PC-9 (cell line): ENCODE results near the gene PHF3. TPM values are rescaled to one million over a fixed set of nuclear protein-coding genes. Genes with fewer than 3 reads are reported as not detected.
"Not testable (repeated sequence)": the region's sequence is repeated elsewhere in the genome, so short reads cannot be mapped to it uniquely, and the experiment has no call there.

Source experiments
- BruUV-seq: library from RNA; stranded (reverse); fragments of 400-500 nt; replicated peaks from 2 replicates; lab custom pipeline; 2021; lab: Mats Ljungman, UMichigan
- CTCF ChIA-PET: fragments of 300-600 bp; sonication (Branson Sonifier 250); formaldehyde crosslinking; loops from one replicate; lab custom pipeline; 2022; ENCODE audit warnings: antibody characterized with exemption; lab: Charles Lee
- POLR2A ChIA-PET: fragments of 300-600 bp; sonication (Branson Sonifier 250); formaldehyde crosslinking; loops from one replicate; lab custom pipeline; 2022; ENCODE audit warnings: antibody characterized with exemption; ENCODE audit not compliant: unreplicated experiment; lab: Charles Lee
- DNase-seq, 2 experiments: peaks; one replicate each; pipeline versions ENCODE4 v3.0.0 to v3.0.0-alpha.2; 2015 to 2022; ENCODE audit warnings: mixed read lengths in 1 of 2
- H2AFZ ChIP-seq: fragments of 200-600 bp; sonication (generic); 2 replicates; pipeline ENCODE4 v1.8.1; 2017; ENCODE audit warnings: antibody characterized with exemption
- H3F3A ChIP-seq: fragments of 200-600 bp; sonication (generic); 2 replicates; pipeline ENCODE4 v1.8.1; 2017; ENCODE audit warnings: antibody characterized with exemption, mild to moderate bottlenecking, low read depth; ENCODE audit not compliant: insufficient read depth
- H3K27ac ChIP-seq: fragments of 200-600 bp; sonication (generic); 2 replicates; pipeline ENCODE4 v1.6.1; 2016; ENCODE audit warnings: mixed run types
- H3K27me3 ChIP-seq: fragments of 200-600 bp; sonication (generic); 2 replicates; pipeline ENCODE4 v1.6.1; 2016; ENCODE audit warnings: low read depth, mixed run types; ENCODE audit not compliant: insufficient read depth
- H3K36me3 ChIP-seq: fragments of 200-600 bp; sonication (generic); 2 replicates; pipeline ENCODE4 v1.6.1; 2016; ENCODE audit warnings: low read depth, mixed run types
- H3K4me1 ChIP-seq: fragments of 200-600 bp; sonication (generic); replicated peaks from 2 replicates; pipeline ENCODE4 v1.6.1; 2016; ENCODE audit warnings: mixed run types; ENCODE audit not compliant: insufficient read depth
- H3K4me2 ChIP-seq: fragments of 200-600 bp; sonication (generic); 2 replicates; pipeline ENCODE4 v1.6.1; 2017; ENCODE audit warnings: mixed run types
- H3K4me3 ChIP-seq: fragments of 200-600 bp; sonication (generic); 2 replicates; pipeline ENCODE4 v1.6.1; 2016; ENCODE audit warnings: mixed run types
- H3K79me2 ChIP-seq: fragments of 200-600 bp; sonication (generic); 2 replicates; pipeline ENCODE4 v1.6.1; 2017; ENCODE audit warnings: low read depth, mixed run types
- H3K9me2 ChIP-seq: fragments of 200-600 bp; sonication (generic); 2 replicates; pipeline ENCODE4 v1.8.1; 2017; ENCODE audit warnings: mild to moderate bottlenecking; ENCODE audit not compliant: insufficient read depth
- H3K9me3 ChIP-seq: fragments of 200-600 bp; sonication (generic); 2 replicates; pipeline ENCODE4 v1.8.1; 2016; ENCODE audit warnings: low read depth; ENCODE audit not compliant: insufficient read depth
- H4K20me1 ChIP-seq: fragments of 200-600 bp; sonication (generic); 2 replicates; pipeline ENCODE4 v1.8.1; 2017; ENCODE audit not compliant: insufficient read depth
- EZH2 ChIP-seq: fragments of 200-600 bp; sonication (generic); IDR thresholded peaks from 2 replicates; pipeline ENCODE4 v1.8.0; 2017; ENCODE audit warnings: antibody characterized with exemption, low read depth
- intact Hi-C: fragments of 100-400 bp; cut with micrococcal nuclease; formaldehyde crosslinking; loops from one replicate; pipeline ENCODE4 v1.10.0; 2022; ENCODE audit not compliant: unreplicated experiment
- total RNA-seq: library from RNA; stranded (reverse); gene quantifications from 2 replicates; pipeline ENCODE4 v1.2.3, GENCODE V29; 2021
- TF ChIP-seq, protein P1 (sequence below): fragments of 200-600 bp; sonication (generic); conservative IDR thresholded peaks from 2 replicates; pipeline ENCODE4 v1.6.1; 2017; ENCODE audit warnings: mixed run types, antibody characterized with exemption, mild to moderate bottlenecking, moderate library complexity

The PHF3 gene
- total RNA-seq, 1 experiment from 2014 or later = 67.1 TPM

DNA sequence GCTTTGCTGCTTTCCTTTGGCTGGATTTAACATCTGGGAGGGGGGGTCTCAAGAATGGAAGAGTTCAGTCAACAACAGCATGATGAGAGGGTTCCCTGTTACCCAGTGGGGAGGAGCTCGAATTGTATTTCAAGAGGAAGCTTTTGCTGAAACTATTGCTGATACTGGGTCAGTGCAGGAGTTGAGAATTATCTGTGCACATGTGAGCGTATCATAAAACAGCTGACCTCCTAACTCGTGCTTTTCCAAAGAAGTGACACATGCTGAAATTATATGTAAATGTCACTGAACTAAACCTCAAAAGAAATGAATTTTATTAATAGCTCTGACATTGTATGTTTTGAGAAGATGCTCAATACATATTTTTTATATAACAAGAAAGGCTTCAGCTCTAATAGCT is 96.3 kb downstream of the PHF3 start:
- ChIA-PET CTCF (no interaction called here), POLR2A (interaction anchor here (0.6 kb wide), 1 partner anchor 17 kb away, joined by 3 read pairs; no protein-coding TSS in a partner anchor)
- H3K36me3 ChIP-seq = no peaks in the 10 kb centered on the region
- peaks cover 8% of the 10 kb centered on the region; the same call in 1 of the 2 replicates for H3K9me3 ChIP-seq
- H3K9me2 ChIP-seq = no peaks in the 10 kb centered on the region
- H4K20me1 ChIP-seq = peaks cover 5% of the 10 kb centered on the region; the same call in 1 of the 2 replicates
- no peak overlapping the region for H3K4me3 ChIP-seq
- peaks cover 19% of the 10 kb centered on the region for H3K4me1 ChIP-seq
- no peaks in the 10 kb centered on the region for H3K79me2 ChIP-seq
- peaks cover 11% of the 10 kb centered on the region; the same call in 1 of the 2 replicates for H3F3A ChIP-seq
- H3K27ac ChIP-seq = peak overlapping the region; percentile 15; the same call in 1 of the 2 replicates
- no TSS peak for BruUV-seq
- H2AFZ ChIP-seq = no peak overlapping the region
- TF ChIP-seq EZH2 = no peak
- TF ChIP-seq, protein P1, sequence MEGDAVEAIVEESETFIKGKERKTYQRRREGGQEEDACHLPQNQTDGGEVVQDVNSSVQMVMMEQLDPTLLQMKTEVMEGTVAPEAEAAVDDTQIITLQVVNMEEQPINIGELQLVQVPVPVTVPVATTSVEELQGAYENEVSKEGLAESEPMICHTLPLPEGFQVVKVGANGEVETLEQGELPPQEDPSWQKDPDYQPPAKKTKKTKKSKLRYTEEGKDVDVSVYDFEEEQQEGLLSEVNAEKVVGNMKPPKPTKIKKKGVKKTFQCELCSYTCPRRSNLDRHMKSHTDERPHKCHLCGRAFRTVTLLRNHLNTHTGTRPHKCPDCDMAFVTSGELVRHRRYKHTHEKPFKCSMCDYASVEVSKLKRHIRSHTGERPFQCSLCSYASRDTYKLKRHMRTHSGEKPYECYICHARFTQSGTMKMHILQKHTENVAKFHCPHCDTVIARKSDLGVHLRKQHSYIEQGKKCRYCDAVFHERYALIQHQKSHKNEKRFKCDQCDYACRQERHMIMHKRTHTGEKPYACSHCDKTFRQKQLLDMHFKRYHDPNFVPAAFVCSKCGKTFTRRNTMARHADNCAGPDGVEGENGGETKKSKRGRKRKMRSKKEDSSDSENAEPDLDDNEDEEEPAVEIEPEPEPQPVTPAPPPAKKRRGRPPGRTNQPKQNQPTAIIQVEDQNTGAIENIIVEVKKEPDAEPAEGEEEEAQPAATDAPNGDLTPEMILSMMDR = no peak
- DNase-seq = no peak
- no peaks in the 10 kb centered on the region for H3K27me3 ChIP-seq
- peak overlapping the region; percentile 24; the same call in 1 of the 2 replicates for H3K4me2 ChIP-seq
- intact Hi-C loops = no loop called here

DNA sequence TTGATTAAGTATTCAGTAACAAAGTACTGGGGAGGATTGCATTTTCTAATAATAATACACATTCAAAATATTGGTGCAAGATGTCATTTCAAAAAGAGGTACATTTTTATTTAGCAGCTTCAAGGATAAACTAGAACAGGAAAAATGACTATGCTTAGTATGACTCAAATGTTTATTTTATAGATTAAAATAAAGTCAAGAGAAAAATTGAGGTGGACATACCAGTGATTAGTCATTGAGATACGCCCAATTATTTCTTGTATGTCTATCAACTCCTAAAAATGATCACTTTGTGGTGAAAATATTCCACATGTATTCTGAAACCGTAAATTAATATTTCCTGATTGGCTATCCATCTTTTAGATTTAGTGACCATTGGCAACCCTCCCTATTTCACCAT is 96.7 kb downstream of the PHF3 start:
- no TSS peak for BruUV-seq
- intact Hi-C loops = no loop called here
- Histone ChIP-seq H3K4me1 (peaks cover 19% of the 10 kb centered on the region), H4K20me1 (peaks cover 4% of the 10 kb centered on the region; the same call in 1 of the 2 replicates), H3K9me3 (peaks cover 8% of the 10 kb centered on the region; the same call in 1 of the 2 replicates), H3K79me2 (no peaks in the 10 kb centered on the region), H2AFZ (no peak overlapping the region), H3F3A (peaks cover 11% of the 10 kb centered on the region; the same call in 1 of the 2 replicates), H3K27ac (peak overlapping the region; percentile 15; the same call in 1 of the 2 replicates), H3K4me2 (0 out of 2 replicates have a peak overlapping the region, but pooled peaks have one; percentile 24), H3K36me3 (no peaks in the 10 kb centered on the region), H3K4me3 (no peak overlapping the region), H3K9me2 (no peaks in the 10 kb centered on the region), H3K27me3 (no peaks in the 10 kb centered on the region)
- ChIA-PET CTCF (no interaction called here), POLR2A (interaction anchor here (0.6 kb wide), 1 partner anchor 17 kb away, joined by 3 read pairs; no protein-coding TSS in a partner anchor)
- no peak for TF ChIP-seq EZH2
- TF ChIP-seq, protein P1 = no peak
- DNase-seq = peak in 1 of 2 experiments; percentile 70

DNA sequence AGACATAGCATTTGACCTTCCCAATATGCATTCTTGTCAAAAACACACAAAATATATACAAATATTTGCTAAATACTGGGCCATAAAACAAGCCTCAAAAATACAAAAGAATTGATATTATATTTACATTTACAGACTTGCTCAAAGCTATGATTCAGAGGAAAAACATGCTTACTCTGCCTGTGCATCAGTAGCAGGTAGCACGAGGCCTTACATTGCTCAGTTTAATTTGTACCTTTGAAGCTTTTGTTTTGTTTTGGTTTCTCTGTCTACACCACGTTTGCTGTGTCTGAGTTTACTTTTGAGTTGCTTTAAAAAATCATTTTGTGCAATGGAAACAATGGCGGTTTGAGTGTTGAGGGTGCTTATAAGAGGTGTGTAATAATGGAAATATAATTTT is 99.3 kb downstream of the PHF3 start:
- ChIA-PET CTCF (no interaction called here), POLR2A (interaction anchor here (0.6 kb wide), 1 partner anchor 18 kb away, joined by 3 read pairs; no protein-coding TSS in a partner anchor)
- intact Hi-C loops = no loop called here
- Histone ChIP-seq H3K9me3 (peaks cover 8% of the 10 kb centered on the region; the same call in 1 of the 2 replicates), H3K9me2 (no peaks in the 10 kb centered on the region), H4K20me1 (peaks cover 4% of the 10 kb centered on the region; the same call in 1 of the 2 replicates), H3K79me2 (no peaks in the 10 kb centered on the region), H3K4me2 (no peak overlapping the region), H3K4me3 (no peak overlapping the region), H3K36me3 (no peaks in the 10 kb centered on the region), H3K4me1 (peaks cover 20% of the 10 kb centered on the region), H3K27me3 (no peaks in the 10 kb centered on the region), H3K27ac (no peak overlapping the region), H3F3A (peaks cover 13% of the 10 kb centered on the region; the same call in 1 of the 2 replicates), H2AFZ (no peak overlapping the region)
- BruUV-seq = no TSS peak
- TF ChIP-seq, protein P1 = no peak
- DNase-seq = no peak

DNA sequence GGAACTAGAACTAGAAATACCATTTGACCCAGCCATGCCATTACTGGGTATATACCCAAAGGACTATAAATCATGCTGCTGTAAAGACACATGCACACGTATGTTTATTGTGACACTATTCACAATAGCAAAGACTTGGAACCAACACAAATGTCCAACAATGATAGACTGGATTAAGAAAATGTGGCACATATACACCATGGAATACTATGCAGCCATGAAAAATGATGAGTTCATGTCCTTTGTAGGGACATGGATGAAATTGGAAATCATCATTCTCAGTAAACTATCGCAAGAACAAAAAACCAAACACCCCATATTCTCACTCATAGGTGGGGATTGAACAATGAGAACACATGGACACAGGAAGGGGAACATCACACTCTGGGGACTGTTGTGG is 102.6 kb downstream of the PHF3 start:
- Histone ChIP-seq H3K4me1 (peaks cover 27% of the 10 kb centered on the region), H3F3A (peaks cover 15% of the 10 kb centered on the region)
- DNase-seq, H3K4me3 ChIP-seq, POLR2A ChIA-PET, intact Hi-C loops, BruUV-seq, H3K36me3 ChIP-seq, H3K9me2 ChIP-seq, H3K4me2 ChIP-seq, CTCF ChIA-PET, H4K20me1 ChIP-seq, H3K9me3 ChIP-seq, H2AFZ ChIP-seq, H3K79me2 ChIP-seq, H3K27me3 ChIP-seq, H3K27ac ChIP-seq: not testable (repeated sequence)
